ENCODE measurements around the gene MAD2L1. TPM values are rescaled to one million over a fixed set of nuclear protein-coding genes. Genes with fewer than 3 reads are reported as not detected.
"Not testable (repeated sequence)": the region's sequence is repeated elsewhere in the genome, so short reads cannot be mapped to it uniquely, and the experiment has no call there.

MAD2L1 gene
- total and polyA plus RNA-seq, 2 experiments from 2014 or later: 80.2 to 139 TPM

DNA sequence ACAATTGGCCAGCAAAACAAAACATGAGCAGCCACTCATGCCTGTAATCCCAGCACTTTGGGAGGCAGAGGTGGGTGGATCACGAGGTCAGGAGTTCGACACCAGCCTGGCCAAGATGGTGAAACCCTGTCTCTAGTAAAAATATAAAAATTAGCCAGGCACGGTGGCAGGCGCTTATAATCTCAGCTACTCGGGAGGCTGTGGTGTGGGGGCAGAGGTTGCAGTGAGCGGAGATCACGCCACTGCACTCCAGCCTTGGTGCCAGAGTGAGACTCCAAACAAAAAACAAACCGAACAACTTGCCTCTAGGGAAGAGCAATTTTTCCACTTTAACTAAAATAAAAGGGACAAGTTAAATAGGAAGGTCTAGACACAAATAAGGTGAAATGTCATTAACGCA is 2.9 kb downstream of the MAD2L1 start:
- not testable (repeated sequence) for H3K9me3 Mint-ChIP-seq; H3F3A ChIP-seq (replicated peaks; ENCODE audit: low read depth); H2AFZ ChIP-seq; ATAC-seq; H3K27me3 ChIP-seq (ENCODE audit: insufficient read depth); H3K27ac ChIP-seq (ENCODE audit: low read depth); DNase-seq (ENCODE audit: low spot score); H3K9me2 ChIP-seq (ENCODE audit: insufficient read depth); H3K27me3 Mint-ChIP-seq (ENCODE audit: insufficient read depth, low read depth, poor library complexity)
- Histone ChIP-seq H3K4me3 (0 out of 2 replicates have a peak overlapping the region, but pooled peaks have one; percentile 93), H3K36me3 (ENCODE audit: insufficient read depth) (peaks cover 29% of the 10 kb centered on the region), H3K4me1 (ENCODE audit: insufficient read depth) (peaks cover 24% of the 10 kb centered on the region), H4K20me1 (replicated peaks; ENCODE audit: insufficient read depth) (peaks cover 30% of the 10 kb centered on the region), H3K79me2 (replicated peaks; ENCODE audit: insufficient read depth) (peaks cover 59% of the 10 kb centered on the region), H3K4me2 (peak overlapping the region; percentile 91; the same call in 1 of the 2 replicates)
- Mint-ChIP-seq H3K36me3 (ENCODE audit: low read depth) (peaks cover 60% of the 10 kb centered on the region), H3K4me3 (peak overlapping the region; percentile 13; the same call in 1 of the 3 replicates), H3K27ac (peak overlapping the region; percentile 76), H3K4me1 (peaks cover 38% of the 10 kb centered on the region)

GRCh38 chr4:120062663-120063195 is 3.9 kb downstream of the MAD2L1 start:
- H3K27ac Mint-ChIP-seq: no peak overlapping the region
- ATAC-seq: no peak
- Histone ChIP-seq H3K79me2 (replicated peaks; ENCODE audit: insufficient read depth) (peaks cover 59% of the 10 kb centered on the region), H2AFZ (no peak overlapping the region), H3K4me3 (no peak overlapping the region), H3K27ac (ENCODE audit: low read depth) (no peak overlapping the region; the same call in 1 of the 2 replicates), H3K4me2 (no peak overlapping the region), H3K4me1 (ENCODE audit: insufficient read depth) (peaks cover 15% of the 10 kb centered on the region), H3F3A (replicated peaks; ENCODE audit: low read depth) (no peaks in the 10 kb centered on the region), H3K27me3 (ENCODE audit: insufficient read depth) (no peaks in the 10 kb centered on the region), H4K20me1 (replicated peaks; ENCODE audit: insufficient read depth) (peaks cover 30% of the 10 kb centered on the region), H3K9me2 (ENCODE audit: insufficient read depth) (no peaks in the 10 kb centered on the region), H3K36me3 (ENCODE audit: insufficient read depth) (peaks cover 33% of the 10 kb centered on the region)
- peaks cover 32% of the 10 kb centered on the region for H3K4me1 Mint-ChIP-seq
- no peak for DNase-seq (ENCODE audit: low spot score)
- no peaks in the 10 kb centered on the region; the same call in 2 of the 3 replicates for H3K9me3 Mint-ChIP-seq
- peaks cover 68% of the 10 kb centered on the region for H3K36me3 Mint-ChIP-seq (ENCODE audit: low read depth)
- peak overlapping the region; percentile 3; the same call in 1 of the 3 replicates for H3K4me3 Mint-ChIP-seq
- H3K27me3 Mint-ChIP-seq (ENCODE audit: insufficient read depth, low read depth, poor library complexity): no peaks in the 10 kb centered on the region
- no peak for TF ChIP-seq STAT1 (IDR thresholded peaks at IDR 0.05; ENCODE audit: unreplicated experiment)
- no peak for TF ChIP-seq ZNF114 (CRISPR knock-in tag; IDR thresholded peaks at IDR 0.05)
- TF ChIP-seq, protein P1, sequence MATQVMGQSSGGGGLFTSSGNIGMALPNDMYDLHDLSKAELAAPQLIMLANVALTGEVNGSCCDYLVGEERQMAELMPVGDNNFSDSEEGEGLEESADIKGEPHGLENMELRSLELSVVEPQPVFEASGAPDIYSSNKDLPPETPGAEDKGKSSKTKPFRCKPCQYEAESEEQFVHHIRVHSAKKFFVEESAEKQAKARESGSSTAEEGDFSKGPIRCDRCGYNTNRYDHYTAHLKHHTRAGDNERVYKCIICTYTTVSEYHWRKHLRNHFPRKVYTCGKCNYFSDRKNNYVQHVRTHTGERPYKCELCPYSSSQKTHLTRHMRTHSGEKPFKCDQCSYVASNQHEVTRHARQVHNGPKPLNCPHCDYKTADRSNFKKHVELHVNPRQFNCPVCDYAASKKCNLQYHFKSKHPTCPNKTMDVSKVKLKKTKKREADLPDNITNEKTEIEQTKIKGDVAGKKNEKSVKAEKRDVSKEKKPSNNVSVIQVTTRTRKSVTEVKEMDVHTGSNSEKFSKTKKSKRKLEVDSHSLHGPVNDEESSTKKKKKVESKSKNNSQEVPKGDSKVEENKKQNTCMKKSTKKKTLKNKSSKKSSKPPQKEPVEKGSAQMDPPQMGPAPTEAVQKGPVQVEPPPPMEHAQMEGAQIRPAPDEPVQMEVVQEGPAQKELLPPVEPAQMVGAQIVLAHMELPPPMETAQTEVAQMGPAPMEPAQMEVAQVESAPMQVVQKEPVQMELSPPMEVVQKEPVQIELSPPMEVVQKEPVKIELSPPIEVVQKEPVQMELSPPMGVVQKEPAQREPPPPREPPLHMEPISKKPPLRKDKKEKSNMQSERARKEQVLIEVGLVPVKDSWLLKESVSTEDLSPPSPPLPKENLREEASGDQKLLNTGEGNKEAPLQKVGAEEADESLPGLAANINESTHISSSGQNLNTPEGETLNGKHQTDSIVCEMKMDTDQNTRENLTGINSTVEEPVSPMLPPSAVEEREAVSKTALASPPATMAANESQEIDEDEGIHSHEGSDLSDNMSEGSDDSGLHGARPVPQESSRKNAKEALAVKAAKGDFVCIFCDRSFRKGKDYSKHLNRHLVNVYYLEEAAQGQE (IDR thresholded peaks at IDR 0.05; ENCODE audit: unreplicated experiment): no peak
- no peak for TF ChIP-seq POLR2AphosphoS5 (IDR thresholded peaks at IDR 0.05; ENCODE audit: low read depth)
- TF ChIP-seq ZNF462 (CRISPR knock-in tag; IDR thresholded peaks at IDR 0.05): no peak
- no peak for TF ChIP-seq JUNB (IDR thresholded peaks at IDR 0.05; ENCODE audit: unreplicated experiment)
- TF ChIP-seq EZH2 (IDR thresholded peaks at IDR 0.05; ENCODE audit: low read depth, unreplicated experiment): no peak
- no peak for TF ChIP-seq CREB1 (CRISPR knock-in tag; IDR thresholded peaks at IDR 0.05; ENCODE audit: low read depth)
- TF ChIP-seq, protein P2, sequence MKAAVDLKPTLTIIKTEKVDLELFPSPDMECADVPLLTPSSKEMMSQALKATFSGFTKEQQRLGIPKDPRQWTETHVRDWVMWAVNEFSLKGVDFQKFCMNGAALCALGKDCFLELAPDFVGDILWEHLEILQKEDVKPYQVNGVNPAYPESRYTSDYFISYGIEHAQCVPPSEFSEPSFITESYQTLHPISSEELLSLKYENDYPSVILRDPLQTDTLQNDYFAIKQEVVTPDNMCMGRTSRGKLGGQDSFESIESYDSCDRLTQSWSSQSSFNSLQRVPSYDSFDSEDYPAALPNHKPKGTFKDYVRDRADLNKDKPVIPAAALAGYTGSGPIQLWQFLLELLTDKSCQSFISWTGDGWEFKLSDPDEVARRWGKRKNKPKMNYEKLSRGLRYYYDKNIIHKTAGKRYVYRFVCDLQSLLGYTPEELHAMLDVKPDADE (IDR thresholded peaks at IDR 0.05): no peak
- no peak for TF ChIP-seq ZNF331 (CRISPR knock-in tag; IDR thresholded peaks at IDR 0.05; ENCODE audit: low read depth)
- no peak for TF ChIP-seq EZH2phosphoT487 (IDR thresholded peaks at IDR 0.05; ENCODE audit: unreplicated experiment)

Measured in GM23338 (cell line).